Inflammatory macrophage treated with lipopolysaccharide for 1 hour (primary cell): ENCODE measurements around the gene TOMM7.
A peak's percentile ranks its signal among the peaks of the same experiment; 100 is the strongest.

Experiments used
- DNase-seq, 2 donors: peaks; one replicate each; pipeline ENCODE4 v3.0.0-alpha.2; 2020 to 2022

TOMM7 gene

GRCh38 chr7:22822486-22823141 is at the start of gene TOMM7:
Gene TOMM7, minus strand, starts transcription at chr7:22822849. Its CDS starts 70 bp downstream, at chr7:22822779.
- peak; percentile 94 to 96 for DNase-seq

- no peak for DNase-seq
These were observed 49.6 kb upstream of the TOMM7 start for GRCh38 chr7:22872096-22872807.

DNA sequence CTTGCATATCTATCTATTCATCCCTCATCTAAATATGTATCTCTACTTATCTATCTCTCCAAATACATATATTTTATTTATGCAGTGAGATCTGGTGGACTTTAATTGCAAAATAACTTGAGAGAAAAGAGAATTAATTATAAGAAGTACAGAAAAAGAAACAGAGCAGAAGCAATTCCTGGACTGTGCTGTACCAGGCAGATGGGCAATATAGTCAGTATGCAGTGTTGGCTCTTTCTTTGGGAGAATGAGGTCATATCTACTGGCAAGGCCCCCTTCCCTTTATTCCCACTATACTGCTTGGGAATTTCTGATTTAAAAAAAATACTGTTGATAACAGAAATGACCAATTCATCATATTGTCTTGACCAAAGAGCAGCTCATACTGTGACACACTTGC is 49.0 kb upstream of the TOMM7 start:
- DNase-seq: no peak

GRCh38 chr7:22868509-22868908 is 45.9 kb upstream of the TOMM7 start:
- DNase-seq: no peak

DNA sequence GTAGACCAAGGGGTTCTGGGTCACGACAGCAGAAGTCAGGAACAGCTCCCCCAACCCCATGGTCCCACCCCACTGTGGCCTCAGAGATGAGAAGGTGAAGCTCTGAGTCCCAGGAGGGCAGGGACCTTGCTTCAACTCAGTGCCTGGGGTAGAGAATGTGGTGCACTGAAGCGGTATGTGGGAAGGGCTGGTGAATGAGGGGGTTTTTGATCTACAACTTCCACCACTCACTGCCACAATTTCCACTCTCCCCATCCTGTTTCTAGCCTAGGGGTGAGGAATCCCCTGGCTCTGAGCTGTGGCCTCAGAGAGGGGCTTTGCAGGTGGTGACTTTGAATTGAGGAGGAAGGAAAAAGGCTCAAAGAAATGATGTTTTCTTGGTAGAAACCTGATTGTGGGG is 44.9 kb upstream of the TOMM7 start:
- DNase-seq: no peak

DNA sequence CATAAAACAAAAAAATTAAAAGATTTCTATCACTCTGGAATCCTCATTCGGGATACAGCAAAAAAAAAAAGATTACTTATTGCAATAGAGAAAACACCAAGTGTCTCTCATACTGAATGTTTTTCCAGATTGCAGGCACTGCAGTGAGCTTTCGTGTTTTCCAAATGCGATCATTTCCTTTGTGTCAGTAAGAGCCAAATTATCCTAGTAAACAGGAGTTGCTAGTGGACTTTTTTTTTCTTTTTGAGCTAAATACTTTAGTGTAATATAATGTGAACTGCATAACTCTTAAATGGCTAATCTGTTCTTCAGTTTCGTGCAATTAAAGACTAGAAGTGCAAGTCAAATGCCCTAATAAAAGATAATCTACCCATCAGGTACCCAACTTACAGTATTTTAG is 44.4 kb upstream of the TOMM7 start:
- no peak for DNase-seq

- DNase-seq: no peak
These were observed 42.9 kb upstream of the TOMM7 start for GRCh38 chr7:22865602-22865960.

DNA sequence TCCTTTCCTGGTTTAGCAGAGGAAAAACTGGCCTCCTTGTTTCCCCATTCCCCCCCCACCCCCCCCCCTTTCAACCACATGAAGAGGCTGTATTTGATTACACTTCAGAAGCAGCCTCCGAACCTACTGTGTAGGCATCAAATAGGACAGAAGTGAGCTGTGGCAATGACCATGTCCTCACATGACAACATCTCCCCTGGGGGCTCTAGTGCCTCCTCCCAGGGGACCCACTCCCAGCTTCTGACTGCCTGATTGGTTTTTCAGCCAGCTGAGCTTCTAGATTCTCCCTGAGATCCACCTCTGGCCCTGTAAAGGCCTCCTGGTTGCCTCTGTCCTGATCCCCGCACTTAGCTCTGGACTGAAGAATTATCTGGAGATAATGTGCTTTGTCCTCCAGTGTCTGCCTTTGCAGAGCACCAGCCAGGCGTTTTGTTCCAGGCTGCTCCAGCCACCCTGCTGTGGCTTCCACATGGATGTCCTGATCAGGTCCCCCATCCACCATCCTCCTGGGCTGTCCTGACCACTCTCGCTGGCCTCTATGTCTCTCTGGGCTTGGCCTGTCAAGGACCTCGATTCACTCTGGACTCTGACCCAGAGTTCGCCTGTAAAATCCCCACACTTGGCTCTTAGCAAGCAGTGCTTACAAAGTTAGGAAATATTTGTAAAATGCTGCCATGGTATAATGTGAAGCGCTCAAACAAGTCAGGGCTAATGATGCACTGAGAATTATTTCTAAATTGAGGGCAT is 42.4 kb upstream of the TOMM7 start:
- no peak for DNase-seq

GRCh38 chr7:22864301-22864700 is 41.7 kb upstream of the TOMM7 start:
- DNase-seq: no peak

DNA sequence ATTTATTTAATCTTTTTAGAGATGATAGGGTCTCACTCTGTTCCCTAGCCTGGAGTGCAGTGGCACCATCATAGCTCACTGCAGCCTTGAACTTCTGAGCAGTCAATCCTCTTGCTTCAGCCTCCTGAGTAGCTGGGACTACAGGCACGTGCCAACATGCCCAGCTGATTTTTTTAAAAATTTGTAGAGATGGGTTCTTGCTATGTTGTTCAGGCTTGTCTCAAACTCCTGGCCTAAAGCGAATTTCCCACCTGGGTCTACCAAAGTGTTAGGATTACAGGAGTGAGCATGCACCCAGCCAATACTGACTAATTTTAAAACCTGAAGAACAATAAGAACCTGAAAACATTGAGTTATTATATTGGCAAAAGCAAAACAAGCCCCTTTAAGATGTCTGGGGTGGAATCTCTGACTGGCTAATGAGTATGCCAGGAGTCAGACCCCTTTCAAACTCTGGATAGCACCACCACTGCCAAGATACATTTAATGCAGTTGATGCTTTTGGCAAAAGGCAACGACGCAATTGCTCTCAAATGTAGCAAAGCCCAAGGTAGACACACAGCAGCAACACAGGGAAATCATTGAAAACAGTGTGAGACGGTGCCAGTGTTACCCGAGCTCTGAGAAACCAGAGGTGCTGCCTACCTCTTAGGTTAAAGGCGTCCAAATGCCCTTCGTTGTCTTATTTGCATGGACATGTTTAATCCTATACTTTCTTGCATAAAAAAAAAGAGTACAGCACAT is 40.7 kb upstream of the TOMM7 start:
- no peak for DNase-seq

DNA sequence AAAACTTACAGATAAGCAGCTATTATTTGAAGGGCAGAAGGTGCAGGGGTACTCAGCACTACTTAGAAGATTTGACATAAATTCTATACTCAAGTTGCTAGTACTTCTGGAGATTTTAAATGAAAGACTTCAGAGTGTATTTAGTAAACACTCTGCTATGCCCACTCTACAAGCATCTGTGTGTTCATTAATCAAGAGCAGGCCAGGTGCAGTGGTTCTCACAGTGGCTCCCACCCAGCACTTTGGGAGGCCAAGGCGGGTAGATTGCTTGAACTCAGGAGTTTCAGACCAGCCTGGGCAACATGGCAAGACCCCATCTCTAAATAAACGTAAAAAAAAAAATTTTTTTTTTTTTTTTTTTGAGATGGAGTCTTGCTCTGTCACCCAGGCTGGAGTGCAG is 38.9 kb upstream of the TOMM7 start:
- DNase-seq: no peak

DNA sequence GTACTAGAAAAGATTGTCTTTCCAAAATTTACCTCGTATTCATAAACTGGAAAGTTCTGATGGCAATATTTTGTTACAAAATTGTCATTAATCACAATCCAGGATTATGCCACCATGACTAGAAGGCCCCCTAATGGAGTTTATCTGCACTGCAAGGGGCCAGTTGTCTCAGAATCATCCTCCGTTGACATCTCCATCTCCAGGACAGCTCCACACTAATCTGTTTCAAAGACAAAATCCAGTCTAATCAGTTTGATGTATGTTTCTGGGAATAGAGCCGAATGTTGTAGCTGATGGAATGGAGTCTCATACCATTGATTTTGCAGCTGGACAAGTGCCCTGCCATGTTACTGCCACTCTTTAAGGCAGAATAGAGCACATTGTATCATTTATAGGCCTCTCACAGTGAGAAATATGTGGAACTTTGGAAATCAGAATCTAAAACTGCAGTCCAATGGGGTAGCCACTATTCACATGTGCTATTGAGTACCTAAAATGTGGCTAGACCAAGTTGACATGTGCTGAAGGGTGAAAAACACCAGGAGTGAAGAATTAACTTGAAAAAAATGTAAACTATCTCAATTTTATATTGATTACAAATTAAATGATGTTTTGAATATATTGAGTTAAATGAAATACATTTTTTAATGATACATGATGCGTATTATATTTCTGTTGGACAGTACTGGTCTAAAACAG is 38.3 kb upstream of the TOMM7 start:
- DNase-seq: peak; percentile 9 to 37

- no peak for DNase-seq
These were observed 37.7 kb upstream of the TOMM7 start for GRCh38 chr7:22860337-22860736.

GRCh38 chr7:22859641-22860290 is 37.1 kb upstream of the TOMM7 start:
- no peak for DNase-seq

DNA sequence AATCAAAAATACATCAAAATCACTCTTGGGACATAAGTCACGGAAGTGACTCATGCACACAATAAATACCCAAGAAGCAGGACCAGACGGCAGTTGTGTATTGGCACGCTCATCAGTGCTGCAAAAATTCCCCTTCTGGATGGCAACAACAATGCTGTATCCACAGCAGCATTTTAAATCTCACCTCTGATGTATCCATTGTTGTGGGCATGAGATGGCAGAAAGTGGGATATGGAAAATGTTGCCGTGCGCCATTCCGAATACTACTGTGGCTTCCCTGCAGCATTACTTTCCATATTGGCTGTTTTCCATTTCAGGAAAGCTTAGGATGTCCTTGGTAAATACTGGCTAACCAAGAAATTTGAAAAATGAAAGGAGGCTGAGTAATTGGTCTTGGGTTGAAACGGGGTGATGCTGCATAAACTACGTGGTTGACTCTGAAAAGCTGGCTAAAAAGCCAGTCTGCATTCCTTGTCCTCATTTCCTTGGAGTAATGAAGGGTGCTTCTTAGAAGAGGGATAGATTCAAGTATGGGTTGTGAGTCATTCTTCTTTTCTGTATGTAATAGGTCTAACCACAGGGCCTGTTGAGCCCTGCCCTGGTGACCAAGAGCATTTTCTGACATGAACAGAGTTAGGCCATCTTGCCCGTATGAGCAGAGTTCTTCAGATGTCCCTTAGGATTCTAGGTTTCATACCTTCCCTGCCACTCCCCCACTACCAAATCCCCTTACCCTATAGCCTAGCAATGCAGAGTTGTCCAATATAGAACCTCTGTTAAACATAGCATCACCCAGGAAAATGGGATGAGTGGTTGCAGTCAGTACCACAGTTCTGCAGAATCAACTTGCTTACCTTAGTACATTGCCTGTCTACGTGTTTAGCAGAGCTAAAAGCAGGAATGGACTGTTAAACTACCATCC is 36.3 kb upstream of the TOMM7 start:
- DNase-seq: no peak

DNA sequence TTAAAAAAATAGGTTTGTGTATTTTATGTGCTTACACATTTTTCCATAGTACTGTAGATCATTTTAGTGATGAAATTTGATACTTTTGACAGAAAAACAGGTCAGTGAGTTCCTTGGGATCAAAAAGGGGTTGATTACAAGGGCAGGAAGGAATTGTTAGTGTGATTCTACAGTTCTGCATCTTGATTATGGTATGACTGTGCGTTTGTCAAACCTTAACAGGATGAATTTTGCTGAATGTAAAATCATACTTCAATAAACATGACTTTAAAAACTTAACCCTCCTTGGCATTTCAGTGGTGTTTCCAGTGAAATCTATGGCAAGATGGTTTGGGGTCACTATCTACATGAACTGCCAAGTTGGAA is 35.6 kb upstream of the TOMM7 start:
- DNase-seq: no peak

GRCh38 chr7:22856416-22856815 is 33.8 kb upstream of the TOMM7 start:
- no peak for DNase-seq

DNA sequence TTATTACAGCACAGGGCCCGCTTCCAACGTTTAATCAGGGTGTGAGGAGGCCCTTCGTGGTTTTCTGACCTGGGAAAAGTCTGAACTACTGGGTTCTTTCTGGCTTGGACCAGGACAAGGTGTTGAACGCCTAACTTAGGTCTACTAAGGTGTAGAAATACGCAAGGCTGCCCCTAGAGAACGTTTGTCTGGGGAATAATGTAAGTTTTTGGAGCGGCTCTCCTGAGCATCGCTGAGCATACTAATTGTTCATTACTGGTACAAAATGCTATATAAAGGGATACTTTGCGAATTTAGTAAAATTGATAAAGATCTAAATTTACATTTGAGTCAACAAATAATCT is 32.4 kb upstream of the TOMM7 start:
- no peak for DNase-seq

DNA sequence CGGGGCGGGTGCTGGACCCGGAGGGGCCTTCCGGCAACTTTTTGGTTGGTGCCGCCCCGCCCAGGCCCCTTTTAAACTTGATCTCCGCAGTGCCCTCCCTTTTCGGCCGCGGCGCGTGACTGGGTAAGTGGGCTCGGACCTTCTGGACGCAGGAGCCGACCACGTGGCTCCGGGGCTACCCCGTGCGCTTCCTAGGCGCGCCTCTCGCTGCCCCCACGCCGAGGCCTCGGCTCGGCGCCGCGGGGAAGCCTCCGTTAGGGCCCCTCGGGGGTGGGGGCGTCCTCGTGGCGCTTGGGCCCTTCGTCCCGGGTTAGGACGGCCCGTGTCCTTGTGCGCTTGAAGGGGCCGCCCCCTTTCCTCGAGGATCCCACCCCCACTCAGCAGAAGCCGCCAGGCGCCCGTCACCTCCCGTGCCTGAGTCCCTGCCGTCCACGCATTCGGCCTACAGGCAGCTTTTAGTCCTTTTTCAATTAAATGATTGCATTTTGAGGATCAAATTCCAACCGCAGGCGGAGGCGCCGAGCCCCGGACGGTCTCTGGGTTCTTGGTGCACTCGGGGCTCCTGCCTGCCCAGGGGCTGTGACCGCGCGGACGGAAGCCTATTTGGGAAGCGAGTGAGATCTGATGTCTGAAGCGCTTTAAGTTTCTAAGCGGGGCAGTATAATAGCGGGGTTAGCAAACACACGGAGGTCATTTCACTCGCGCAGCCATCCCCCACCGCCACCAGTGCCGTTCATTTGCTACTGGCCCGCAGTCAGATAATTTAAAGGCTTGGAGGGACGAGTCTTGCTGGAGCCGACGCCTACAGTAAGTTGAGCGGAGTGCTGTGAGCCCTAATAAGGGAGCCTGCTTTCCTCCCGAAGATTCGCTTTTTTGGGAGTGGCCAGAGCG is 31.8 kb upstream of the TOMM7 start:
- peak; percentile 81 to 89 for DNase-seq

- no peak for DNase-seq
These were observed 31.1 kb upstream of the TOMM7 start for GRCh38 chr7:22853674-22854157.
